HCT116 (cell line): ENCODE data around the gene NEU4.

Experiments used
- EZH2 ChIP-seq: fragments of 200-600 bp; sonication (generic); IDR thresholded peaks from 2 replicates; pipeline ENCODE4 v1.6.1; 2017; ENCODE audit warnings: antibody characterized with exemption, mixed run types
- TF ChIP-seq, protein P1 (sequence below): IDR thresholded peaks from 2 replicates; pipeline ENCODE4 v1.6.1; 2012

DNA sequence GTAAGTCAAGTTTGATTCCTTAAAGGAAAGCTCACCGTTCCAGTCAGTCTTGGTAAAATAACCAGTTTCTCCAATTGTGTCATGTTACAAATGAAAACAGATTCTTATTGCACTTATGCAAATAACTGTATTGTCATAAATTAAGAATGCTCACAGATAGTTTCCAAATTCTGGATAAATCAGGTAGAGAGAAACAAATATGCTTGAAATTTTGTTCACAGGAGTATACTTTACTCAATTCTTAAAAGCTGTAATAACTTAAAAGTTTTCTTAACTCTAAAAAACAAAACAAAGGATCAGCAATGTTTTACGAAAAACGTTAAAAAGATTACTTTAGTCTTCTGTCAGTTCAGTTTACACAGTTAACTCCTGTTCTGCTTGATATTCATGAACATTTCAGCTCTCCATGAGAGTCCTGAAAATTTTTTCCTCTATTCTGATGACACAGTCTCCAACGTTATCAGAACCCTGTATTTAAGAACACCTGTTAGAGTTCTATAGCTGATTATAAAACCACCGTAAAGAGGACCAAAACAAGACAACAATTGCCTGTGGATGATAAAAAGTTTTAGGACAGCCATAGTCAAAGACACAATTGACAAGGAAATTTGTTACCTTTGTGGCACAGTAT lies 27.9 kb upstream of the NEU4 start:
- TF ChIP-seq, protein P1, sequence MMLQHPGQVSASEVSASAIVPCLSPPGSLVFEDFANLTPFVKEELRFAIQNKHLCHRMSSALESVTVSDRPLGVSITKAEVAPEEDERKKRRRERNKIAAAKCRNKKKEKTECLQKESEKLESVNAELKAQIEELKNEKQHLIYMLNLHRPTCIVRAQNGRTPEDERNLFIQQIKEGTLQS, result no peak
- TF ChIP-seq EZH2, result no peak
